GM15510 (cell line): ENCODE data around the gene HINT2.

ENCODE experiments used
- POLR2A ChIP-seq: IDR thresholded peaks from 3 replicates; pipeline ENCODE4 v1.6.1; 2011; ENCODE audit warnings: borderline replicate concordance; ENCODE audit not compliant: insufficient read length; ENCODE audit errors: extremely low read depth

Gene HINT2

GRCh38 chr9:35781066-35781465 lies 33.8 kb downstream of the HINT2 start:
- TF ChIP-seq POLR2A = no peak

- TF ChIP-seq POLR2A = no peak
Observed at GRCh38 chr9:35778496-35778895, 36.3 kb downstream of the HINT2 start.

- TF ChIP-seq POLR2A = no peak
Observed at GRCh38 chr9:35776018-35776417, 38.8 kb downstream of the HINT2 start.

GRCh38 chr9:35774907-35775635 lies 39.8 kb downstream of the HINT2 start:
- no peak for TF ChIP-seq POLR2A

GRCh38 chr9:35771943-35772342 lies 42.9 kb downstream of the HINT2 start:
- TF ChIP-seq POLR2A = no peak

GRCh38 chr9:35771534-35771933 lies 43.3 kb downstream of the HINT2 start:
- TF ChIP-seq POLR2A = no peak

GRCh38 chr9:35771075-35771433 lies 43.8 kb downstream of the HINT2 start:
- no peak for TF ChIP-seq POLR2A

GRCh38 chr9:35769763-35770162 lies 45.1 kb downstream of the HINT2 start:
- no peak for TF ChIP-seq POLR2A

- TF ChIP-seq POLR2A = no peak
Observed at GRCh38 chr9:35767458-35767857, 47.4 kb downstream of the HINT2 start.

GRCh38 chr9:35766997-35767396 lies 47.8 kb downstream of the HINT2 start:
- TF ChIP-seq POLR2A = no peak

GRCh38 chr9:35763803-35764202 lies 51.0 kb downstream of the HINT2 start:
- TF ChIP-seq POLR2A = no peak

- TF ChIP-seq POLR2A = no peak
Observed at GRCh38 chr9:35763181-35763580, 51.7 kb downstream of the HINT2 start.
